SU-DHL-6 (cell line): ENCODE data around the gene TBCK.

ENCODE experiments used
- H2AFZ ChIP-seq: fragments of 200-600 bp; sonication (generic); 2 replicates; pipeline ENCODE4 v1.6.1; 2014; ENCODE audit warnings: low read depth, mild to moderate bottlenecking, moderate library complexity, mixed read lengths, antibody characterized with exemption, low read length; ENCODE audit not compliant: severe bottlenecking
- H3F3A ChIP-seq: fragments of 200-600 bp; shearing (Covaris generic); 2 replicates; pipeline ENCODE4 v1.6.0; 2016; ENCODE audit warnings: antibody characterized with exemption, mild to moderate bottlenecking; ENCODE audit not compliant: insufficient read depth
- H3K27ac ChIP-seq: fragments of 200-600 bp; sonication (generic); 2 replicates; pipeline ENCODE4 v1.5.1; 2016; ENCODE audit warnings: low read depth, mild to moderate bottlenecking, low read length, moderate library complexity, mixed read lengths
- H3K27me3 ChIP-seq: fragments of 200-600 bp; sonication (generic), shearing (Covaris generic); 2 replicates; pipeline ENCODE4 v1.6.0; 2014; ENCODE audit warnings: mild to moderate bottlenecking, low read length
- H3K36me3 ChIP-seq: fragments of 200-600 bp; sonication (generic); 2 replicates; pipeline ENCODE4 v1.6.1; 2014; ENCODE audit warnings: mild to moderate bottlenecking, low read length, mixed read lengths
- H3K4me2 ChIP-seq: fragments of 300-600, 200-600 bp; shearing (Covaris generic), sonication (generic); 2 replicates; pipeline ENCODE4 v1.6.0; 2014; ENCODE audit warnings: low read length, low read depth, mild to moderate bottlenecking; ENCODE audit not compliant: poor library complexity, severe bottlenecking
- H3K4me3 ChIP-seq: fragments of 200-600 bp; sonication (generic); 2 replicates; pipeline ENCODE4 v1.5.1; 2014; ENCODE audit warnings: antibody characterized with exemption, low read length, mild to moderate bottlenecking, mixed read lengths; ENCODE audit not compliant: insufficient read depth, poor library complexity, severe bottlenecking
- H3K79me2 ChIP-seq: fragments of 200-600 bp; sonication (generic); 2 replicates; pipeline ENCODE4 v1.6.1; 2014; ENCODE audit warnings: mild to moderate bottlenecking, low read length, moderate library complexity; ENCODE audit not compliant: insufficient read depth
- H3K9ac ChIP-seq: fragments of 200-600 bp; sonication (generic); 2 replicates; pipeline ENCODE4 v1.7.0; 2014; ENCODE audit warnings: mild to moderate bottlenecking, low read length
- H3K9me2 ChIP-seq: fragments of 200-600 bp; sonication (generic); replicated peaks from 2 replicates; pipeline ENCODE4 v1.6.1; 2014; ENCODE audit warnings: low read length; ENCODE audit not compliant: insufficient read depth
- H3K9me3 ChIP-seq: fragments of 200-600 bp; sonication (generic); 2 replicates; pipeline ENCODE4 v1.6.1; 2014; ENCODE audit warnings: low read length, mixed read lengths; ENCODE audit not compliant: insufficient read depth
- H4K20me1 ChIP-seq: fragments of 200-600 bp; sonication (generic); 2 replicates; pipeline ENCODE4 v1.6.1; 2014; ENCODE audit warnings: low read depth, mild to moderate bottlenecking, antibody characterized with exemption, low read length, moderate library complexity, mixed read lengths
- EZH2phosphoT487 ChIP-seq: fragments of 200-600 bp; sonication (generic), shearing (Covaris generic); conservative IDR thresholded peaks from 2 replicates; pipeline ENCODE4 v1.6.1; 2018; ENCODE audit warnings: mild to moderate bottlenecking, antibody characterized with exemption, low read length, moderate library complexity, mixed read lengths
- TF ChIP-seq, protein P1 (sequence below): fragments of 200-600 bp; sonication (generic); IDR thresholded peaks from one replicate; pipeline ENCODE4 v1.5.1; 2017; ENCODE audit warnings: antibody characterized with exemption, mild to moderate bottlenecking, low read length, moderate library complexity; ENCODE audit not compliant: insufficient read depth, poor library complexity, severe bottlenecking

TBCK gene

DNA sequence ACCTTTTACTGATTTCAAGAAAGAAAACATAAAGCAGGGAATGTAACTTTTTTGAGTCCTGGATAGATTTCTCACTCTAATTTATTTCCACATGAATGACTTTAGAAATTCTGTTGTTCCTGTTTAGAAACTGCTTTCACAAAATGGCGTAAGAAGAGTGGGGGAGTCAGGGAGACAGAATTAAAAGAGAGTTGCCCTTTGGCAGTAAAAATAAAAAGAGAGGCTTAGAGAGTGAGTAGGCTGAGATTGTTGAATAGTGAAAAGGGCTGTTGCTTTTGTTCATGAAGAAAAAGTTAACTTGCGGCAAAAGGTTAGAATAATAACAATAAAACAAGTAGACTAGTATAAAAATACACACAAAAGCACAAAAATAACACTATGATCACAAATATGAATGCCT is 166.1 kb downstream of the TBCK start:
- no peak for TF ChIP-seq EZH2phosphoT487
- TF ChIP-seq, protein P1, sequence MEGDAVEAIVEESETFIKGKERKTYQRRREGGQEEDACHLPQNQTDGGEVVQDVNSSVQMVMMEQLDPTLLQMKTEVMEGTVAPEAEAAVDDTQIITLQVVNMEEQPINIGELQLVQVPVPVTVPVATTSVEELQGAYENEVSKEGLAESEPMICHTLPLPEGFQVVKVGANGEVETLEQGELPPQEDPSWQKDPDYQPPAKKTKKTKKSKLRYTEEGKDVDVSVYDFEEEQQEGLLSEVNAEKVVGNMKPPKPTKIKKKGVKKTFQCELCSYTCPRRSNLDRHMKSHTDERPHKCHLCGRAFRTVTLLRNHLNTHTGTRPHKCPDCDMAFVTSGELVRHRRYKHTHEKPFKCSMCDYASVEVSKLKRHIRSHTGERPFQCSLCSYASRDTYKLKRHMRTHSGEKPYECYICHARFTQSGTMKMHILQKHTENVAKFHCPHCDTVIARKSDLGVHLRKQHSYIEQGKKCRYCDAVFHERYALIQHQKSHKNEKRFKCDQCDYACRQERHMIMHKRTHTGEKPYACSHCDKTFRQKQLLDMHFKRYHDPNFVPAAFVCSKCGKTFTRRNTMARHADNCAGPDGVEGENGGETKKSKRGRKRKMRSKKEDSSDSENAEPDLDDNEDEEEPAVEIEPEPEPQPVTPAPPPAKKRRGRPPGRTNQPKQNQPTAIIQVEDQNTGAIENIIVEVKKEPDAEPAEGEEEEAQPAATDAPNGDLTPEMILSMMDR, result no peak
- no peak overlapping the region for H3K9ac ChIP-seq
- no peak overlapping the region for H3K4me3 ChIP-seq
- H3F3A ChIP-seq, result no peaks in the 10 kb centered on the region
- no peak overlapping the region for H3K27ac ChIP-seq
- no peaks in the 10 kb centered on the region for H3K9me2 ChIP-seq
- no peak overlapping the region for H3K4me2 ChIP-seq
- H3K9me3 ChIP-seq, result no peaks in the 10 kb centered on the region
- no peaks in the 10 kb centered on the region for H3K36me3 ChIP-seq
- no peak overlapping the region for H2AFZ ChIP-seq
- no peaks in the 10 kb centered on the region for H3K79me2 ChIP-seq
- no peaks in the 10 kb centered on the region for H4K20me1 ChIP-seq
- H3K27me3 ChIP-seq, result no peaks in the 10 kb centered on the region

DNA sequence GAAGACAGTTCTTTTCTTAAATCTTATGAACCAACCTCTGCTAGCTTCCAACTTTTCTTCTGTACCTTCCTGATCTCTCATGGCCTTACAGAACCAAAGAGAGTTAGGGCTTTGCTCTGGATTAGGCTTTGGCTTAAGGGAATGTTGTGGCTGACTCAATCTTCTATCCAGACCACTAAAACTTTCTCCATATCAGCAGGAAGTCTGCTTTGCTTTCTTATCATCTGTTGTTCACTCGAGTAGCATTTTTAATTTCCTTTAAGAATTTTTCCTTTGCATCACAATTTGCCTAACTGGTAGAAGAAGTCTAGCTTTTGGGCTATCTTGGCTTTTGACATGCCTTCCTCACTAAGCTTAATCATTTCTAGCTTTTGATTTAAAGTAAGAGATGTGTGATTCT is 167.0 kb downstream of the TBCK start:
- H3K9me2 ChIP-seq, result no peaks in the 10 kb centered on the region
- no peak overlapping the region for H3K4me2 ChIP-seq
- no peak overlapping the region for H3K9ac ChIP-seq
- no peak overlapping the region for H3K27ac ChIP-seq
- no peaks in the 10 kb centered on the region for H3F3A ChIP-seq
- no peak overlapping the region for H3K4me3 ChIP-seq
- no peaks in the 10 kb centered on the region for H3K79me2 ChIP-seq
- no peak overlapping the region for H2AFZ ChIP-seq
- H4K20me1 ChIP-seq, result no peaks in the 10 kb centered on the region
- H3K9me3 ChIP-seq, result no peaks in the 10 kb centered on the region
- no peaks in the 10 kb centered on the region for H3K36me3 ChIP-seq
- no peaks in the 10 kb centered on the region for H3K27me3 ChIP-seq
- TF ChIP-seq, protein P1, result no peak
- no peak for TF ChIP-seq EZH2phosphoT487

DNA sequence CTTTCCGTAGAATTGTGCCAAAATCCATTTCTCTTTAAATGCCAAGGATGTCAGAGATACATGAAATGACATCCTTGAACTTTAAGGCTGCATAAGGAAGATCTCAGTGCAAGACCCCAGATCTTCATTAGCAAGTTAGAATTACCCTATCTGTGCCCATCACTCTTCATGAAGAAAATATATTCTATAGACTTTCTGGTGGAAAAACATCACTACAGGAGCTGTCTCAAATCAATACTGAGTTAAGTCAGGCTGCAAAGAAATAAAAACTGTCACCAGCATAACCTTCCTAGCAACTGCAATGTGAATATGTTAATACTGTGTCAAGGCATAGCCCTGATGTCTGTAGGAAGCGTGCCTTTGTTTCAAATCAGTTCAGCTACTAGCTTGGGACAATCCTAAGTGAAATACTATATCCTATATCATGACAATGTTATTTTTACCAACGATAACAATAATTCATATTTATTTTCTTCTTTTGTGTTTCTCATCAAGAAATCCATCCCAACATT is 173.3 kb downstream of the TBCK start:
- no peaks in the 10 kb centered on the region for H4K20me1 ChIP-seq
- H3K9me2 ChIP-seq, result no peaks in the 10 kb centered on the region
- no peak overlapping the region for H3K9ac ChIP-seq
- H3K4me2 ChIP-seq, result no peak overlapping the region
- no peaks in the 10 kb centered on the region for H3K27me3 ChIP-seq
- H3K27ac ChIP-seq, result no peak overlapping the region
- no peaks in the 10 kb centered on the region for H3K9me3 ChIP-seq
- H3K36me3 ChIP-seq, result no peaks in the 10 kb centered on the region
- no peaks in the 10 kb centered on the region for H3F3A ChIP-seq
- H3K4me3 ChIP-seq, result no peak overlapping the region
- TF ChIP-seq, protein P1, result no peak
- no peak for TF ChIP-seq EZH2phosphoT487
- H3K79me2 ChIP-seq, result no peaks in the 10 kb centered on the region
- H2AFZ ChIP-seq, result no peak overlapping the region

DNA sequence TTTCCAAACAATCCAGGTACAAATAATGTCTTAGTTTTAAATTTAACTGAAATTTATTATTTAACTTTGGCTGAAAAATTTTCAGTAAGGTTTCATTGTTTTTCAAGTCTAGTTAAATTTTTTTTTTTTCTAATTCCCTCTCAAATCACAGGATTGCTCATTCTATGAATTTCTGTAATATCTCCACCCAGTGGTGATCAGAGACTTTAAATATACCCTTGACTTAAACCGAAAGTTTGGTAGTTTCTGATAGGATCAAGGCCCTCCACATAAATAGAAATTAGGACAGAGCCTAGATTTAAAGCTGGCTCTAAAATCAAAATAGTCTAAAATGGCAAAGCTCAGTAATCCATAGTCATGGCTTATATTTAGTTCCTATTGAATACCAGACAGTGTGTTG is 175.4 kb downstream of the TBCK start:
- Histone ChIP-seq H3K4me3 (no peak overlapping the region), H3K9me3 (no peaks in the 10 kb centered on the region), H2AFZ (no peak overlapping the region), H3K4me2 (no peak overlapping the region), H3K79me2 (no peaks in the 10 kb centered on the region), H3K27me3 (no peaks in the 10 kb centered on the region), H3K36me3 (no peaks in the 10 kb centered on the region), H4K20me1 (no peaks in the 10 kb centered on the region), H3K9ac (no peak overlapping the region), H3F3A (no peaks in the 10 kb centered on the region), H3K27ac (no peak overlapping the region), H3K9me2 (no peaks in the 10 kb centered on the region)
- TF ChIP-seq, protein P1, result no peak
- no peak for TF ChIP-seq EZH2phosphoT487
